HG03378 (cell line): ENCODE data around the gene CDK7.

ENCODE experiments used
- ATAC-seq: cut with Tn5 transposase; IDR thresholded peaks from one replicate; pipeline ENCODE4 v1.9.1; 2021; ENCODE audit warnings: mild to moderate bottlenecking, moderate library complexity; ENCODE audit not compliant: unreplicated experiment

The CDK7 gene

GRCh38 chr5:69288069-69288468 lies 53.4 kb downstream of the CDK7 start:
- no peak for ATAC-seq

GRCh38 chr5:69288688-69289087 lies 54.0 kb downstream of the CDK7 start:
- no peak for ATAC-seq

GRCh38 chr5:69292306-69292705 lies 57.6 kb downstream of the CDK7 start:
- ATAC-seq, result no peak

- ATAC-seq, result no peak
Observed at GRCh38 chr5:69293882-69294281, 59.2 kb downstream of the CDK7 start.

GRCh38 chr5:69295088-69295754 lies 60.5 kb downstream of the CDK7 start:
- no peak for ATAC-seq

GRCh38 chr5:69299625-69300024 lies 64.9 kb downstream of the CDK7 start:
- ATAC-seq, result no peak

- ATAC-seq, result no peak
Observed at GRCh38 chr5:69300537-69301203, 66.0 kb downstream of the CDK7 start.

GRCh38 chr5:69305512-69305911 lies 70.8 kb downstream of the CDK7 start:
- no peak for ATAC-seq

- ATAC-seq, result no peak
Observed at GRCh38 chr5:69308046-69308553, 73.4 kb downstream of the CDK7 start.

GRCh38 chr5:69309380-69309779 lies 74.7 kb downstream of the CDK7 start:
- no peak for ATAC-seq

GRCh38 chr5:69312459-69313160 lies 77.9 kb downstream of the CDK7 start:
- no peak for ATAC-seq

- no peak for ATAC-seq
Observed at GRCh38 chr5:69313428-69313827, 78.7 kb downstream of the CDK7 start.

GRCh38 chr5:69315972-69316371 lies 81.3 kb downstream of the CDK7 start:
- ATAC-seq, result no peak

- ATAC-seq, result no peak
Observed at GRCh38 chr5:69317391-69317790, 82.7 kb downstream of the CDK7 start.

GRCh38 chr5:69326365-69326764 lies 91.7 kb downstream of the CDK7 start:
- no peak for ATAC-seq
